Measurements from ENCODE around the gene ZNF350. TPM values are rescaled to one million over a fixed set of nuclear protein-coding genes. Genes with fewer than 3 reads are reported as not detected.

The ZNF350 gene
- total and polyA plus RNA-seq, 2 of the 13 experiments (the other 11 are each of a cell fraction or from before 2014, with no cell fraction given): 3.7 to 6.9 TPM

- peak; percentile 37; the same call in 1 of the 2 replicates for TF ChIP-seq FOXO1 (CRISPR knock-in tag; IDR thresholded peaks at IDR 0.05)
- TF ChIP-seq ZNF235 (CRISPR knock-in tag; IDR thresholded peaks at IDR 0.05; ENCODE audit: borderline replicate concordance): peak; percentile 64; the same call in 1 of the 2 replicates
- TF ChIP-seq NFE2L1 (CRISPR knock-in tag; IDR thresholded peaks at IDR 0.05; ENCODE audit: borderline replicate concordance): no peak; the same call in 1 of the 2 replicates
- TF ChIP-seq CREB1 (IDR thresholded peaks at IDR 0.05): peak; percentile 96
- peak; percentile 100 for TF ChIP-seq CREB1 (CRISPR knock-in tag; IDR thresholded peaks at IDR 0.05)
- TF ChIP-seq POLR2AphosphoS5 (IDR thresholded peaks at IDR 0.05; ENCODE audit: low read depth, low read length): peak; percentile 92
- peak; percentile 73 for TF ChIP-seq TBX2 (CRISPR knock-in tag; IDR thresholded peaks at IDR 0.05; ENCODE audit: borderline replicate concordance)
- TF ChIP-seq RAD51 (IDR thresholded peaks at IDR 0.05; ENCODE audit: borderline replicate concordance): no peak
- TF ChIP-seq, protein P1, sequence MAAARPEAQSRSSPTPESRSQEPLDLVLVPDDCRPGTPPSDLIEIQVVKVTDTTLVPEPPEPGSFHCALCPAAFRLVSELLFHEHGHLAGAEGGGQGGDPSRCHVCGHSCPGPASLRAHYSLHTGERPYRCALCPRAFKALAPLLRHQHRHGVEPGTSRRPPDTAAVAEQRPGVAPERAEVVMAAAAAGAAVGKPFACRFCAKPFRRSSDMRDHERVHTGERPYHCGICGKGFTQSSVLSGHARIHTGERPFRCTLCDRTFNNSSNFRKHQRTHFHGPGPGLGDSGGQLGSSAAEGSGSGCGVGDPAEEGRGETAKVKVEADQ (CRISPR knock-in tag; IDR thresholded peaks at IDR 0.05; ENCODE audit: borderline replicate concordance): 0 out of 2 replicates have a peak, but pooled peaks have one; percentile 73
- TF ChIP-seq ZNF121 (CRISPR knock-in tag; IDR thresholded peaks at IDR 0.05): no peak
- peak; percentile 45; the same call in 1 of the 2 replicates for TF ChIP-seq SIN3A (IDR thresholded peaks at IDR 0.05; ENCODE audit: borderline replicate concordance, low read depth, low read length)
- peak; percentile 60; the same call in 1 of the 2 replicates for TF ChIP-seq RXRA (CRISPR knock-in tag; IDR thresholded peaks at IDR 0.05)
- no peak for TF ChIP-seq PRPF4 (IDR thresholded peaks at IDR 0.05; ENCODE audit: low read depth, low read length, poor library complexity, severe bottlenecking)
- TF ChIP-seq, protein P2, sequence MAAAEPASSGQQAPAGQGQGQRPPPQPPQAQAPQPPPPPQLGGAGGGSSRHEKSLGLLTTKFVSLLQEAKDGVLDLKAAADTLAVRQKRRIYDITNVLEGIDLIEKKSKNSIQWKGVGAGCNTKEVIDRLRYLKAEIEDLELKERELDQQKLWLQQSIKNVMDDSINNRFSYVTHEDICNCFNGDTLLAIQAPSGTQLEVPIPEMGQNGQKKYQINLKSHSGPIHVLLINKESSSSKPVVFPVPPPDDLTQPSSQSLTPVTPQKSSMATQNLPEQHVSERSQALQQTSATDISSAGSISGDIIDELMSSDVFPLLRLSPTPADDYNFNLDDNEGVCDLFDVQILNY (CRISPR knock-in tag; conservative IDR thresholded peaks at IDR 0.05): no peak
- TF ChIP-seq POGZ (CRISPR knock-in tag; IDR thresholded peaks at IDR 0.05): peak; percentile 95
- TF ChIP-seq DPF2 (CRISPR knock-in tag; IDR thresholded peaks at IDR 0.05; ENCODE audit: borderline replicate concordance, low read depth): no peak
- peak; percentile 54; the same call in 1 of the 2 replicates for TF ChIP-seq JUN (CRISPR knock-in tag; IDR thresholded peaks at IDR 0.05)
- peak; percentile 58 for TF ChIP-seq FOSL2 (CRISPR knock-in tag; IDR thresholded peaks at IDR 0.05)
- TF ChIP-seq ZNF775 (CRISPR knock-in tag; IDR thresholded peaks at IDR 0.05; ENCODE audit: borderline replicate concordance): no peak
- no peak for TF ChIP-seq TRAFD1 (CRISPR knock-in tag; IDR thresholded peaks at IDR 0.05; ENCODE audit: borderline replicate concordance)
- no peak for TF ChIP-seq ZNF792 (CRISPR knock-in tag; IDR thresholded peaks at IDR 0.05)
- no peak for TF ChIP-seq EHMT2 (IDR thresholded peaks at IDR 0.05; ENCODE audit: borderline replicate concordance, low read depth, low read length)
- TF ChIP-seq MED8 (CRISPR knock-in tag; IDR thresholded peaks at IDR 0.05; ENCODE audit: insufficient replicate concordance): peak; percentile 56
- no peak for TF ChIP-seq ZNF550 (CRISPR knock-in tag; IDR thresholded peaks at IDR 0.05; ENCODE audit: borderline replicate concordance)
- TF ChIP-seq U2AF1 (optimal IDR thresholded peaks at IDR 0.05; ENCODE audit: low read depth, low read length): peak; percentile 58
- TF ChIP-seq HOMEZ (CRISPR knock-in tag; IDR thresholded peaks at IDR 0.05; ENCODE audit: low read depth): no peak
Measured at GRCh38 chr19:52028027-52028779, 41.6 kb upstream of the ZNF350 start, which contains the start of gene ZNF614 (continued).

All from HepG2 (cell line).